KBM-7 (cell line): ENCODE measurements around the gene WBP4.

Experiments
- DNase-seq: peaks from one replicate; pipeline ENCODE4 v3.0.0-alpha.2; 2015
- in situ Hi-C: fragments of 300-500 bp; cut with MboI; formaldehyde crosslinking; loops from 2 replicates; pipeline ENCODE4 v1.14.3; 2020; ENCODE audit warnings: low sequenced_read_pairs, low pct_unique_long_range_greater_than_20kb, mixed read lengths

The WBP4 gene

DNA sequence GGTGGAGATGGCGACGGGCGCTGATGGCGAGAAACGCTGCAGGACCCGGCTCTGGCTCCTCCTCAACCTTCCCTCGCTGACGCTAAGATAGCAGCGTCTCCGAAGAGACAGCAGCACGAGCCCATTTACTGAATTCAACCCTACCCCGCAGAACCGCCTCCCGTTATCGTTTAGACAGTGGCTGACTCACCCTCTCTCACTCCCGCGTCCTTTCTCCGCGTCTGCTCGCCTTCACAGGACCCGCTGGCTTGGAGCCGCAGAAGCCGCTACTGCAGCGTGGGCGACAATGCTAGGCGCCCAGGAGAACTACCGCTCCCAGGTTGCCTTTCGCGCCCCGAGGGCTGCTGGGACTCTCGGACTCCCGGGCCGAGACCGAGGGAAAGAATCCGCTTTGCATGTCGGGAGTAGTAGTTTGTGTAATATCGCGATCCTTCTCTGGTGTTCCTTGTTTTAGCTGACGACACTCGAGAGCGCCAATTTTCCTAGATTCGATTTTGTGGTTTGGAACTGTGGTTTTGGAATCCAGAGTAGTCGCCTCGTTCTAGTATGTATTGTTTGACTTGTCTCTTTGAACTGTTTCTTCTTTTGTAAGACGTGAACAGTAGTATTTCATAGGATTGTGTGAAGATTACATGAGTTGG lies 71.3 kb downstream of the WBP4 start, which contains the start of gene KBTBD6:
TSS of gene KBTBD6 (minus strand) at position 291 of the 641 bp plus-strand sequence. CDS start 291 bp downstream, outside the sequence.
- peak; percentile 98 for DNase-seq
- in situ Hi-C loops: no loop called here
